Measurements from ENCODE around the gene C12orf75.

The C12orf75 gene

DNA sequence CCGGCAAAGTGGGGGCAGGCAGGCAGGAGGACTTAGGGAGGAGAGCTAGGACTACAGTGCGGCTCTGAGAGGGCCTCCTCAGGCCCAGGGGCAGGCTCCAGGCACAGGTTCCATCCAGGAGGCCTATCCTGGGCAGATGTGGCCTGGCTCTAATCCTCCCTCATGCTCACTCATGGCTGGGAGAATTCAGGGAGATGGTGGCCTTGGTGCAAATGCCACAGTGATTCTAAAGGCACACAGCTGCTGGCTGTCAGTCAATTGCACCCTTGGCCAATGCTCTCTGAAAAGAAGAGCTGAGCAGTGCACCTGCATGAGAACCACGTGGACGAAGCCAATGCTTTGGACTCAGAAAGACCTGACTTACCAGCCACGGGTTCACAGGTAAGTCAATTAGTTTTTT, 89.6 kb downstream of the C12orf75 start:
- no peak for DNase-seq

DNA sequence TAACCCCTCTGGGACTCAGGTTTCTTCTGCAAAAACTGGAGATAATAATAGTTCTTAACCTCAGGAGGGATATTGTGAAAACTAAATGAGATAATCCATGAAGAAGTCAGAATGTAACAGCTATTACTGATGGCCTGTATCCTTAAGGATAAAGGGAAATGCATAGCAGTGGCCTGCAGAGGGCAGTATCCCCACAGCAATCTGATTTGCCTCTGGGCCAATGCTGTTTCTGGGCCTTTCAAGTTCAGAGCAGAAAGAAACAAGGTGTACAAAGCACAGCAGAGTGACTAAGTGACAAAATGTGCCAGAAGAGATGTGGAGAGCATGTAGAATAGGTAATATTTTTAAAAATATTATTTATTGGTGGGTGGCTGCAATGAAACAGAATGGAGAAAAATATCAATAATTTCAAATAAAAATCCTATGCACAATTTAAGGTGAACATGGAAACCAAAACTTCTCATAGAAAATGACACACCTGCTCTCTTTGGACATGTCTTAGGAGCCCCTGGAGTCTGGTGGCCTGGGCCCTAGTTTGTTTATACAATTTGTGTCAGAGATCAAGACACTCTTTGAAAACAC, 90.3 kb downstream of the C12orf75 start:
- peak; percentile 80 for DNase-seq
